K562 (cell line): ENCODE results near the gene CD274. TPM values are rescaled to one million over a fixed set of nuclear protein-coding genes. Genes with fewer than 3 reads are reported as not detected.
A peak's percentile ranks its signal among the peaks of the same experiment; 100 is the strongest.

Source experiments
- AFF1 ChIP-seq, 2 experiments: fragments of 450-650 bp; IDR thresholded peaks; 2 replicates each; pipeline ENCODE4 v1.6.1; 2018; ENCODE audit warnings: mild to moderate bottlenecking in 2 of 2, low read depth in 1 of 2; ENCODE audit not compliant: partially characterized antibody in 2 of 2
- CBFA2T3 ChIP-seq: fragments of 450-650 bp; IDR thresholded peaks from 2 replicates; pipeline ENCODE4 v1.6.1; 2017
- CBX3 ChIP-seq, 2 experiments: IDR thresholded peaks; 1 replicate in 1 of 2; 2 replicates in 1 of 2; pipeline ENCODE4 v1.6.1; 2012; ENCODE audit warnings: inconsistent platforms in 2 of 2, low read length in 2 of 2, borderline replicate concordance in 1 of 2, control low read depth in 1 of 2
- CEBPB ChIP-seq: fragments of 450-650 bp; IDR thresholded peaks from 2 replicates; pipeline ENCODE4 v1.6.1; 2016; ENCODE audit warnings: missing genetic modification characterization, missing compliant biosample characterization
- CREB1 ChIP-seq, 2 experiments: sonication (generic) in 1 of 2; formaldehyde crosslinking in 1 of 2; IDR thresholded peaks; 2 replicates each; pipeline versions ENCODE4 v1.6.1 to v1.8.0; 2012 to 2022; ENCODE audit warnings: inconsistent platforms in 1 of 2, mild to moderate bottlenecking in 1 of 2, missing genetic modification reagents in 1 of 2, moderate library complexity in 1 of 2
- E2F3 ChIP-seq: fragments of 250-450 bp; sonication (Bioruptor Pico); IDR thresholded peaks from 2 replicates; pipeline ENCODE4 v1.4.0; 2020; ENCODE audit warnings: mild to moderate bottlenecking
- FOXK2 ChIP-seq, 2 experiments: fragments of 450-650 bp; IDR thresholded peaks in 1 of 2; conservative IDR thresholded peaks in 1 of 2; 2 replicates each; pipeline ENCODE4 v1.6.1; 2016; ENCODE audit warnings: low read depth in 2 of 2, mild to moderate bottlenecking in 1 of 2
- MAX ChIP-seq: sonication (generic); formaldehyde crosslinking; IDR thresholded peaks from 2 replicates; pipeline ENCODE4 v1.9.0; 2022; ENCODE audit warnings: mild to moderate bottlenecking, missing genetic modification reagents
- NFXL1 ChIP-seq: fragments of 450-650 bp; formaldehyde crosslinking; IDR thresholded peaks from 2 replicates; pipeline ENCODE4 v1.4.0; 2021; ENCODE audit warnings: mild to moderate bottlenecking
- PHTF2 ChIP-seq: fragments of 250-450 bp; sonication (Bioruptor Pico); IDR thresholded peaks from 2 replicates; pipeline ENCODE4 v1.5.0; 2021; ENCODE audit warnings: mild to moderate bottlenecking
- POLR2G ChIP-seq: fragments of 200-400 bp; formaldehyde crosslinking; IDR thresholded peaks from 2 replicates; pipeline ENCODE4 v1.6.1; 2017; ENCODE audit warnings: low read depth, mild to moderate bottlenecking, antibody characterized with exemption, low read length, moderate library complexity
- RBM25 ChIP-seq: fragments of 200-400 bp; formaldehyde crosslinking; IDR thresholded peaks from 2 replicates; pipeline ENCODE4 v1.6.1; 2018; ENCODE audit warnings: low read length, low read depth, moderate library complexity; ENCODE audit not compliant: severe bottlenecking
- RFX5 ChIP-seq: IDR thresholded peaks from 2 replicates; pipeline ENCODE4 v1.6.1; 2011; ENCODE audit warnings: low read depth, mild to moderate bottlenecking, improper control_type of control experiment, low read length
- SIN3B ChIP-seq: fragments of 450-650 bp; IDR thresholded peaks from 2 replicates; pipeline ENCODE4 v1.6.1; 2017; ENCODE audit warnings: low read depth, mild to moderate bottlenecking, moderate library complexity
- SMAD4 ChIP-seq: fragments of 250-450 bp; sonication (Bioruptor Pico); conservative IDR thresholded peaks from 2 replicates; pipeline ENCODE4 v1.8.0; 2021; ENCODE audit warnings: inconsistent platforms, mild to moderate bottlenecking, moderate library complexity
- SNRNP70 ChIP-seq: fragments of 200-400 bp; formaldehyde crosslinking; optimal IDR thresholded peaks from 2 replicates; pipeline ENCODE3; 2017; ENCODE audit warnings: low read depth, low read length
- STAT5A ChIP-seq: IDR thresholded peaks from 2 replicates; pipeline ENCODE4 v1.6.1; 2012; ENCODE audit warnings: low read length, inconsistent platforms, borderline replicate concordance
- TAL1 ChIP-seq: fragments of 450-650 bp; IDR thresholded peaks from 2 replicates; pipeline ENCODE4 v1.6.1; 2016; ENCODE audit warnings: mild to moderate bottlenecking
- TCF7L2 ChIP-seq: fragments of 150-350 bp; IDR thresholded peaks from 2 replicates; pipeline ENCODE4 v1.6.1; 2016; ENCODE audit warnings: low read depth, mild to moderate bottlenecking, low read length, moderate library complexity
- VEZF1 ChIP-seq: fragments of 200-800 bp; sonication (Bioruptor generic); IDR thresholded peaks from 2 replicates; pipeline ENCODE4 v1.6.1; 2017; ENCODE audit warnings: missing genetic modification characterization, missing compliant biosample characterization
- ZC3H8 ChIP-seq: fragments of 450-650 bp; IDR thresholded peaks from 2 replicates; pipeline ENCODE4 v1.6.1; 2017
- ZNF165 ChIP-seq: fragments of 250-450 bp; sonication (Bioruptor Pico); IDR thresholded peaks from 2 replicates; pipeline ENCODE4 v1.4.0; 2020; ENCODE audit warnings: borderline replicate concordance
- ZNF184 ChIP-seq: sonication (generic); formaldehyde crosslinking; IDR thresholded peaks from 2 replicates; pipeline ENCODE4 v1.5.0; 2020; ENCODE audit warnings: missing genetic modification reagents
- ZNF197 ChIP-seq: fragments of 200-800 bp; sonication (Bioruptor generic); IDR thresholded peaks from 2 replicates; pipeline ENCODE4 v1.6.1; 2016; ENCODE audit warnings: low read depth, missing genetic modification characterization, missing compliant biosample characterization
- ZNF239 ChIP-seq: fragments of 250-450 bp; sonication (Bioruptor Pico); IDR thresholded peaks from 2 replicates; pipeline ENCODE4 v1.4.0; 2020; ENCODE audit warnings: mild to moderate bottlenecking
- ZNF311 ChIP-seq: fragments of 250-450 bp; sonication (Bioruptor Pico); IDR thresholded peaks from 2 replicates; pipeline ENCODE4 v1.4.0; 2020; ENCODE audit warnings: mild to moderate bottlenecking, moderate library complexity
- ZNF830 ChIP-seq: fragments of 250-450 bp; sonication (Bioruptor Pico); IDR thresholded peaks from 2 replicates; pipeline ENCODE4 v1.5.0; 2021; ENCODE audit warnings: mild to moderate bottlenecking
- polyA plus RNA-seq, 8 experiments: library from polyadenylated mRNA; depleted of rRNA in 4 of 8; stranded (reverse) in 5 of 8; unstranded in 3 of 8; fragments of >200 nt; fragmentation: Nextera tagmentation in 2 of 8; fragmentation: Illumina TruSeq in 1 of 8; extraction: Ambion mirVana in 2 of 8; extraction: Trizol in 1 of 8; gene quantifications; 2 replicates each; pipeline versions ENCODE4 v1.2.1 to v1.2.3, GENCODE V29; 2011 to 2014; ENCODE audit warnings: inconsistent platforms in 1 of 8, missing spikeins in 1 of 8
- total RNA-seq, 7 experiments: library from RNA; depleted of rRNA in 6 of 7; stranded (reverse); fragments of >200 nt in 6 of 7; fragmentation: Illumina TruSeq in 2 of 7; extraction: Trizol in 2 of 7; gene quantifications; 2 replicates each; pipeline versions ENCODE4 v1.2.1 to v1.2.3, GENCODE V29; 2011 to 2021; ENCODE audit warnings: low replicate concordance in 1 of 7

The CD274 gene
- total and polyA plus RNA-seq, 9 of the 15 experiments (the other 6 are each of a cell fraction or from before 2014, with no cell fraction given), result 0.07 to 0.51 (median 0.30) TPM; not detected in 1

- TF ChIP-seq ZNF239 (CRISPR knock-in tag), result no peak
- peak; percentile 47; the same call in 1 of the 2 replicates for TF ChIP-seq ZNF197 (CRISPR knock-in tag)
- no peak for TF ChIP-seq SIN3B
- no peak for TF ChIP-seq MAX (CRISPR knock-in tag)
- no peak for TF ChIP-seq CBX3 (IDR thresholded peaks at IDR 0.05; ENCODE audit: borderline replicate concordance in 1 of 2, low read length in 2 of 2)
- TF ChIP-seq CBFA2T3, result peak; percentile 62
- no peak for TF ChIP-seq ZNF165 (CRISPR knock-in tag)
- no peak for TF ChIP-seq FOXK2 (conservative IDR thresholded peaks at IDR 0.05 in 1 of 2, IDR thresholded peaks at IDR 0.05 in 1 of 2; ENCODE audit: low read depth in 2 of 2)
- no peak for TF ChIP-seq POLR2G
- TF ChIP-seq PHTF2, result no peak
- no peak for TF ChIP-seq AFF1 (IDR thresholded peaks at IDR 0.05; ENCODE audit: low read depth in 1 of 2, partially characterized antibody in 2 of 2)
- no peak for TF ChIP-seq RBM25
- TF ChIP-seq RFX5, result no peak
- TF ChIP-seq STAT5A, result no peak
- TF ChIP-seq CEBPB (tag), result no peak
- no peak for TF ChIP-seq ZNF184 (CRISPR knock-in tag)
- no peak; the same call in 1 of the 2 replicates for TF ChIP-seq VEZF1
- peak; percentile 49 for TF ChIP-seq TAL1
- TF ChIP-seq NFXL1 (CRISPR knock-in tag), result no peak
- TF ChIP-seq TCF7L2, result no peak
- TF ChIP-seq SMAD4 (CRISPR knock-in tag), result no peak
- no peak for TF ChIP-seq CREB1 (IDR thresholded peaks at IDR 0.05)
- no peak for TF ChIP-seq CREB1 (CRISPR knock-in tag; IDR thresholded peaks at IDR 0.05)
- no peak for TF ChIP-seq ZNF311 (CRISPR knock-in tag)
- no peak for TF ChIP-seq ZC3H8
- TF ChIP-seq ZNF830 (CRISPR knock-in tag), result no peak
- no peak for TF ChIP-seq SNRNP70
- no peak for TF ChIP-seq E2F3
These were observed 49.6 kb downstream of the CD274 start (continued) for GRCh38 chr9:5499889-5500398.
